GM19324 (cell line): ENCODE measurements around the gene ETV4.

ENCODE experiments used
- ATAC-seq: cut with Tn5 transposase; IDR thresholded peaks from one replicate; pipeline ENCODE4 v1.9.1; 2021; ENCODE audit warnings: mild to moderate bottlenecking, moderate library complexity; ENCODE audit not compliant: unreplicated experiment, low FRiP score

Gene ETV4

GRCh38 chr17:43573579-43574321 lies 27.6 kb upstream of the ETV4 start:
- no peak for ATAC-seq

DNA sequence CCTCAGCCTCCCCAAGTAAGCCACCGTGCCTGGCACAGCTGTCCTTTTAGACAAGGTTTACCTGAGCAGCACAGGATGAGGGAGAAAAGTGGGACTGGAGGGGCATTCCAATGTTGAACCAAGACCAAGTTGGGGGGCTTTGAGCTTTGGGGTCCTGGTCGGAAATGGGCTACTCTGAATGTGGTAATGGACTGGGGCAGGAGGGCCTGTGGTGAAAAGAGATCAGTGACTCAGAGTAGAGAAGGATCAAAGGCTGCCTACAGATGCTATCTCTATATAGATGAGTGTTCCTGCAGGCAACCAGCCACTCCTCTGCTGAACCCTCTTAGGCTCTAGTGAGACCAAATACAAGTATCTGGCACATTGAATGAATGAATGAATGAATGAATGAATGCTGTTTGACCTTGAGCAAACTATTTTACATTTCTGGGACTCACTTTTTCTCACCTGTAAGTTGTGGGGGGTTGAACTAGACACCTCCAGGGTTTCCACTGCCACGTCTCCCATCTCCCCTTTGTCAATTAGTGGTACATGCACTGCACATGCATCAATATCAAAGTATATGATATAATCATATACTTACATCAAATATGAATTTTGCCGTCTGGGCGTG lies 26.3 kb upstream of the ETV4 start:
- no peak for ATAC-seq

GRCh38 chr17:43570518-43570928 lies 24.4 kb upstream of the ETV4 start:
- ATAC-seq = no peak

GRCh38 chr17:43568506-43569082 lies 22.5 kb upstream of the ETV4 start:
- ATAC-seq = no peak

- ATAC-seq = no peak
These were observed 17.8 kb upstream of the ETV4 start for GRCh38 chr17:43563600-43564594.

- ATAC-seq = no peak
These were observed 16.8 kb upstream of the ETV4 start for GRCh38 chr17:43562679-43563599.

- no peak for ATAC-seq
These were observed 14.6 kb upstream of the ETV4 start for GRCh38 chr17:43560461-43561427.

DNA sequence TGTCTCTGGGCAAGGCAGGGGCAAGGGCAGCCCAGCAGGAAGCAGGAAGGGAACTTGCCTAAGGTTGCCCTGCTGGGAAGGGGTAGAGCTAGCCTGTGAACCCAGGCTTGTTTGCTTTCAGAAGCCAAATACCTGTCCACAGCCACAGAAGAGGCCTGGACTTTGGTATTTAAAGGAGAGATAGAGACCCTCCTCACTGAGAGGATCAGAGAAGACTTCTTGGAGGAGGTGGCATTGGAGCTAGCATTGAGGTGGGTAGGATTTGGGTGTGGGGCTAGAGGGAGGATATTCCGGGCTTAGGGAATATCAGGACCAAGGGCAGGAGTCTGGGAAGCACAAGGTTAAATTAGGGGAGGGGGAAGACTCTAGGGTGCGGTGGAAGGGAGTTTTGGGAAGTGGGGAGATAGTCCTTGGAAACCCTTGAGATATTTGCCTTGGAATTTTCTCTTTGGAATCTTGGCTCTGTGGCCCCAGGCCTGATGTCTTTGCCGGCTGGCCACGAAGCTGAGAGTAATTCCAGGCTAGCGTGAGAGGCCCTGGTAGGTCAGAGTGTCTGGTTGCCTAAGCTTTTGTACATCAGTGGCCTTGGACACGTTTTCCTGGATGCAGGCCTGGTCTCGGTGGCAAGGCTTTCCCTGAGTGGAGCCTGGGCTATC lies 13.1 kb upstream of the ETV4 start:
- ATAC-seq = no peak

DNA sequence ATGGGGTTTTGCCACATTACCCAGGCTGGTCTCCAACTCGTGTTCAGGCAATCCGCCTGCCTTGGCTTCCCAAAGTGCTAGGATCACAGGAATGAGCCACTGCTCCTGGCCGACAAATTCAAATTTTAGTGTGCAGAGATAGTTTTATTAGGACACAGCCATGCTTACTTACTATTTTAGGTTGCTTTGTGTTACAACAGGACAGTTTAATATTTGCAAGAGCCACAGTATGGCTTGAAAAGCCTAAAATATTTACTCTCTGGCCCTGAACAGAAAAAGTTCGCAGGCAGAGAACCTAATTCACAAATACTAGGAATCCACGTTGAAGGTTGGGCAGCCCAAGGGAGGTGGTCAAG lies 12.6 kb upstream of the ETV4 start:
- no peak for ATAC-seq

- ATAC-seq = no peak
These were observed 10.2 kb upstream of the ETV4 start for GRCh38 chr17:43556292-43556691.

DNA sequence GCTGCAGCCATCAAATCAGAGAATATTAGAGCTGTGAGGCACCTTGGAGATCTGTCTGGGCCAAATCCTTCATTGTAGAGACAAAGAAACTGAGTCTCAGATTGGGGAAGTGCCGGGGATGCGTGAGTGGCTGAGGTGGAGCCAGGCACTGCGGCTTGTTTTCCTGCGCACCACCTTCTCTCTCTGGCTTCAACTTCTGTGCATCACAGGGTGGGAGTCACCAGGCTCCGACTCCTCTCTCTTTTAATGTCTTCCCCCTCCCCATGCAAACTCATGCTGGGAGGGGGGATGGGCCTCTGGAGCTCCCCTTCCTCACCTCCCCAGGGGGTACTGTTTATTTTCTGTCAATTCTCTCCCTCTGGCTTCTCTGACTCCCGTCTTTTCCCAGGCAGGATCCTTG lies 8.7 kb upstream of the ETV4 start:
- no peak for ATAC-seq

DNA sequence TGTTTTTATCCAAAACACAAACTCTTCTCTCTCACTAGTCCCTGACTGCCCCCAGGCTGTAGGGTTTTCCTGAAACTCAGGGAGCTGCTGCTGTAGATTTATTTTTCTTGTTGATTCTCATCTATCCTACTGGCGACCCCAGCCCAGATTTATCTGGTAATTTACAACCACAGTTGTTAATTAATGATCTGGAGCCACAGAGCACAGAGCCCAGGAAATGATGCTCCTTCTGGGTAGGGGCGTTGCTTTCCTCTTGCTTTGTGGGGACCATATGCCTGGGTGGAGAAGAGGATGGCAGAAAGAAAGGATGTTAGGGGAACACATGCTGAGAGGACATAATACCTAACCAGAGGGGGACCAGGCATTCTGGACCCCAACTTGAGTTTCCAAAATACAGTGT lies 7.4 kb upstream of the ETV4 start:
- ATAC-seq = no peak

- ATAC-seq = no peak
These were observed 6.2 kb upstream of the ETV4 start for GRCh38 chr17:43552229-43552837.

- ATAC-seq = no peak
These were observed 4.6 kb upstream of the ETV4 start for GRCh38 chr17:43550754-43551153.

DNA sequence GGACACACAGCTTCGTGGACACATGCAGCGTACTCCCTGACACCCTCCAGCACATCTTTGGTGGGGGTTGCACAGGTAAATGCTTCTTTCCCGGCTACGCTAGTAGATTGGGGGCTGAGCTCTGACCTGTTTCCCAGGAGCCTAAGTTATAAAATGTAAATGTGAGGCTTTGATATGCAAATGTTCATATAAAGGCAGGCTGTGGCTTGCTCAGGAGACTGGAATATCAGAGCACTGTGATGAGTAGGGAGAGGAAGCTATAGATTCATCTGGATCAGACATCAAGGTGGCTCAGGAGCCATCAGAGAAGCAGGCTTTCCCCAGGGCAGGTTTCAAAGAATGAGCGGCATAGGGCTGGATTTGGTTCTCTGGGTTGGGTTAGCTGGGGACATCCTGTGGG lies 3.4 kb upstream of the ETV4 start:
- no peak for ATAC-seq

DNA sequence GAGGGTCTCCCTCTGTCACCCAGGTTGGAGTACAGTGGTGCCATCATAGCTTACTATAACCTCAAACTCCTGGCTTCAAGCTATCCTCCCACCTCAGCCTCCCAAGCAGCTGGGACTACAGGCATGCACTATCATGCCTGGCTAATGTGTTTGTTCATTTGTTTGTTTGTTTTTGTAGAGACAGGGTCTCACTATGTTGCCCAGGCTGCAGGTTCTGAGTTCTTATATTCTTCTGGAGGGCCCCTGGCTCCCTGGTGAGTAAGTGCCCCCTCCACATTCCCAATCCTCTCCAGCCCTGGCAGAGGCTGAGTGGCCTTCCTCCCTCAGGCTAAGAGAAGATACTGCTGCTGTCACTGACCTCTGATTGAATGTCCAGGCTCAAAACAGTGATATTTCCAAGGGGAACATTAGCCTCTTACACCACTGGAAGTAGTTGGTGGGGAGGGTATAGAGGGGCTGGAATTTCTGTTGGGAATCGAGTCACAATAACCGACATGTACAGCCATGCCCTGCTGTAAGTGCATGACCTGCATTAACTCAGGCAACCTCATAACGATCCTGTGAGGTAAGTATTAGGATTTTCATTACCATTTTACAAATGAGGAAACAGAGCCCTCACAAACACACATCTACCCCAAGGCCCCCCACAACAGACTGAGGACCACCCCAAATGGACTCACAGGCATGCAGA lies 2.7 kb upstream of the ETV4 start:
- no peak for ATAC-seq

DNA sequence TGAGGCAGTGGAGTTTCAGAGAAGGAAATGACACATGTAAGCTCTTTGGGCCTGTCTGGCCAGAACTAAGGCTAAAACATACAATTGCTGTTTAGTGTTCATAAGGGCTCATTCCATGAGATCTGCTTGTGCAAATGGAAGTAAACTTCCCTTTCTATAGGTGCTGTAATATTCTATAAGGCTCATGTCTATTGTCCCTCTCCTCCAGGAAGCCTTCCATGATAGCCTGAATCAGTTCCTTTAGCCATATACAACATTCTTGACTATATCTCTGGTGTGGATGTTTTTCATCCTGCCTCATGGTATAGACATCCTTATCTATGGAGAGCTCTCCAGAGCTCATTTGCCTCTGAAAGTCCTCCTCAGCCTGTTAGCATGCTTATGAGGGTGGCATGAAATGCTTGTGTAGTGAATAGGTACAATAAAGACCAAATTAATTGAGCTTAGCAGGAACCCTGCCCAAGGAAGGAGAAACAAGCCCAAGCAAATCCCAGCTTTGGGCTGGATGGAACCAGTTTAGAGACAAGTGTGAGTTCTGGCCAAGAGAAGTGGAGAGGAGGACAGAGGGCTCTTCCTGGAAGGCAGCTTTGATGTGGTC lies 1.6 kb upstream of the ETV4 start:
- ATAC-seq = no peak
